Right lobe of liver (tissue), 6 donors: ENCODE data around the gene CNR2. TPM values are rescaled to one million over a fixed set of nuclear protein-coding genes. Genes with fewer than 3 reads are reported as not detected.
"Not testable (repeated sequence)": the region's sequence is repeated elsewhere in the genome, so short reads cannot be mapped to it uniquely, and the experiment has no call there.

Experiments used
- ATAC-seq, 4 donors: fragments of 200-7000 bp; cut with Tn5 transposase; one replicate each; pipeline ENCODE4 v1.9.1; 2020; ENCODE audit warnings: mild to moderate bottlenecking in 4 of 4, moderate library complexity in 4 of 4
- DNase-seq, 3 donors: peaks; one replicate each; pipeline ENCODE4 v3.0.0-alpha.2; 2020
- H3K27ac ChIP-seq, 3 donors: fragments of 200-600 bp; one replicate each; pipeline ENCODE4 v1.8.0; 2022
- H3K27me3 ChIP-seq, 2 donors: fragments of 200-600 bp; one replicate each; pipeline ENCODE4 v1.8.0; 2022
- H3K36me3 ChIP-seq, 4 donors: fragments of 200-600 bp; sonication (generic) in 1 of 4; one replicate each; pipeline versions ENCODE4 v1.5.1 to v1.8.0; 2017 to 2022; ENCODE audit warnings: control low read depth in 1 of 4
- H3K4me1 ChIP-seq, 4 donors: fragments of 200-600 bp; sonication (generic) in 1 of 4; one replicate each; pipeline versions ENCODE4 v1.5.1 to v1.8.0; 2017 to 2022; ENCODE audit warnings: control low read depth in 1 of 4
- H3K4me3 ChIP-seq, 3 donors: fragments of 200-600 bp; one replicate each; pipeline ENCODE4 v1.8.0; 2022
- H3K9me3 ChIP-seq, 4 donors: fragments of 200-600 bp; sonication (generic) in 1 of 4; one replicate each; pipeline versions ENCODE4 v1.5.1 to v1.8.0; 2017 to 2022; ENCODE audit warnings: control low read depth in 1 of 4
- CTCF ChIP-seq, 4 donors: fragments of 200-600 bp in 3 of 4; fragments of 450-650 bp in 1 of 4; IDR thresholded peaks; one replicate each; pipeline versions ENCODE4 v1.5.1 to v1.8.0; 2016 to 2022; ENCODE audit warnings: antibody characterized with exemption in 4 of 4, mild to moderate bottlenecking in 2 of 4
- POLR2A ChIP-seq: fragments of 450-650 bp; IDR thresholded peaks from one replicate; pipeline ENCODE4 v1.6.1; 2017; ENCODE audit warnings: antibody characterized with exemption, mild to moderate bottlenecking
- WGBS: methylation state at CpG from one replicate; pipeline ENCODE4 v1.1.6; 2018; ENCODE audit warnings: low coverage, low lambda C conversion rate; ENCODE audit not compliant: insufficient coverage; ENCODE audit errors: missing lambda C conversion rate; 5-methylcytosine and 5-hydroxymethylcytosine counted together
- intact Hi-C, 2 donors: fragments of 100-400 bp; cut with DNase I; formaldehyde crosslinking; loops; one replicate each; pipeline versions ENCODE4 v1.11.2 to v1.14.1; 2022
- total RNA-seq, 6 experiments: library from RNA; depleted of rRNA in 2 of 6; stranded (reverse); fragments of >200 nt in 2 of 6; fragmentation: NEBNext Ultra II Directional in 3 of 6; extraction: Animal tissue kit (Norgen Biotek cat#: 25700) in 3 of 6; gene quantifications; one replicate each; pipeline versions ENCODE4 v1.1.0 to v1.2.4, GENCODE V29; 2016 to 2023
- donor health status: DM: no; HTN: yes; CAD: no.
- donor health status: DM: no; HTN: no; CAD: no.
- donor health status: DM: no; HTN: no; CAD: no.
- donor health status: DM: no; HTN: yes; CAD: no.
- donor health status: DM: no; HTN: yes; CAD: no.

CNR2 gene
- total RNA-seq, 6 experiments from 2014 or later = 0.04 to 0.07 (median 0.06) TPM; not detected in 2

- intact Hi-C loops = no loop called here
- no peaks in the 10 kb centered on the region for H3K9me3 ChIP-seq
- ATAC-seq (no peak), DNase-seq (no peak)
- no peaks in the 10 kb centered on the region for H3K27me3 ChIP-seq
- H3K36me3 ChIP-seq = peaks cover 0 to 27% (median 7%) of the 10 kb centered on the region in 4 donors
- H3K4me3 ChIP-seq = no peak overlapping the region
- H3K4me1 ChIP-seq = no peaks in the 10 kb centered on the region
- no peak overlapping the region for H3K27ac ChIP-seq
- WGBS = 82% methylated on average over 12 of the region's 12 CpGs
- TF ChIP-seq POLR2A (no peak), CTCF (IDR thresholded peaks at IDR 0.05) (no peak)
Measured at GRCh38 chr1:23848673-23849616, 64.2 kb downstream of the CNR2 start.

- H3K27me3 ChIP-seq, intact Hi-C loops, DNase-seq, H3K4me1 ChIP-seq, H3K4me3 ChIP-seq, H3K9me3 ChIP-seq, H3K27ac ChIP-seq, ATAC-seq: not testable (repeated sequence)
- WGBS = 100% methylated on average over 2 of the region's 2 CpGs
- peaks cover 0 to 27% (median 7%) of the 10 kb centered on the region in 4 donors for H3K36me3 ChIP-seq
Measured at GRCh38 chr1:23847482-23848095, 65.6 kb downstream of the CNR2 start.

- Histone ChIP-seq H3K4me1 (no peaks in the 10 kb centered on the region), H3K4me3 (no peak overlapping the region), H3K27me3 (no peaks in the 10 kb centered on the region), H3K9me3 (no peaks in the 10 kb centered on the region), H3K36me3 (peaks cover 0 to 27% (median 7%) of the 10 kb centered on the region in 4 donors), H3K27ac (no peak overlapping the region)
- TF ChIP-seq CTCF (IDR thresholded peaks at IDR 0.05) (no peak), POLR2A (no peak)
- ATAC-seq (no peak), DNase-seq (no peak)
- intact Hi-C loops = no loop called here
- 100% methylated on average over 2 of the region's 2 CpGs for WGBS
Measured at GRCh38 chr1:23845163-23845562, 68.0 kb downstream of the CNR2 start.

- TF ChIP-seq CTCF (IDR thresholded peaks at IDR 0.05) = no peak
- TF ChIP-seq POLR2A = no peak
- no peak for ATAC-seq
- Histone ChIP-seq H3K27me3 (no peaks in the 10 kb centered on the region), H3K27ac (no peak overlapping the region), H3K9me3 (no peaks in the 10 kb centered on the region), H3K4me1 (no peaks in the 10 kb centered on the region), H3K36me3 (peaks cover 0 to 26% (median 7%) of the 10 kb centered on the region in 4 donors), H3K4me3 (no peak overlapping the region)
- intact Hi-C loops = no loop called here
- no peak for DNase-seq
- WGBS = 78% methylated on average over 4 of the region's 5 CpGs
Measured at GRCh38 chr1:23843644-23844043, 69.5 kb downstream of the CNR2 start.

GRCh38 chr1:23838401-23838866, 74.7 kb downstream of the CNR2 start:
- DNase-seq = peak; percentile 83 to 85 (median 84)
- peak overlapping the region; percentile 18 to 47 (median 36) for H3K4me3 ChIP-seq

More at GRCh38 chr1:23838401-23838866, 74.7 kb downstream of the CNR2 start:
- no peaks in the 10 kb centered on the region for H3K36me3 ChIP-seq
- peak overlapping the region in 2 of 3 donors; percentile 33 to 50 for H3K27ac ChIP-seq
- H3K4me1 ChIP-seq = peaks cover 0 to 6% (median 0%) of the 10 kb centered on the region in 4 donors
- intact Hi-C loops = no loop called here
- 0% methylated on average over 21 of the region's 21 CpGs for WGBS
- no peaks in the 10 kb centered on the region for H3K9me3 ChIP-seq
- H3K27me3 ChIP-seq = no peaks in the 10 kb centered on the region
- peak; percentile 98 to 100 (median 99) for ATAC-seq
- TF ChIP-seq POLR2A = peak; percentile 17
- no peak for TF ChIP-seq CTCF (IDR thresholded peaks at IDR 0.05)
